UCSD-AML1 (cell line): ENCODE measurements around the gene SORCS2.
A peak's percentile ranks its signal among the peaks of the same experiment; 100 is the strongest.

Experiments
- DNase-seq: peaks from one replicate; lab custom pipeline; 2025; ENCODE audit not compliant: unreplicated experiment; lab: John Stamatoyannopoulos, UW

The SORCS2 gene

DNA sequence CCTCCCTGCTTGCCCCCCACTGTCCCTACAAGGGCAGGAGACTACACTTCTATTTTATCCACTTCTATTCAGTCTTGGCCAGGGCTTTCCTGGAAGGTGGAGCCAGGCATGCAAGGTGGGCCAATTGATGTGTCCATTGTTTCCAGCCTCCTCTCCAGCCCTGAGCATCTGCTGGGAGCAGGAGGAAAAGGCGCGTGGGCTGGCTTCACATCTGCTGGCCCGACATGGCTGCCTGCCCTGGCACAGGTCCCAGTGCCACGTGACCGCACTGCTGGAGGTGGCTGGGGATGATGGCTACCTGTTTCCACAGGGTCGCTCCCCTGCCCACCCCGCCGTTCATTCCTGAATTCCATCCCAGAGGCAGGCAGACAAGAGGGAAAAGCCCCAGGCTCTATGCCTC, 499.6 kb downstream of the SORCS2 start:
- DNase-seq = no peak

GRCh38 chr4:7692451-7693236, 500.3 kb downstream of the SORCS2 start:
- DNase-seq = no peak

DNA sequence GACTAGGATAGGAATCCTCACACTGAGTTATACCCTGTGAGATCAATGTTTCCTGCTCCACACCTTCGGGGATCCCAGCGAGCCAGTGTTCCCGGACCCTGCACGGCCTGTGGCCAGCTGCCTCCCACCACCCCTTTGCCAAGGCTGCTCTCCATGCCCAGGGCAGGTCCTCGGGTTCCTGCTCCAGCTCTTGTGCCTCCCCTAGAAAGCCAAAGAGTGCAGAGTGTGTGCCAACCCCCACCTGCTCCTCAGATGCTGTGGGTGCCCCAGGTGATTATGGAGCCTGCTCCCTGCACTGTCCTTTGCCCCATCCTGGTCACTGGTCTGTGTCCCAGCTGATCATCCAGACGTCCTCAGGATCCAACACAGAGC, 500.9 kb downstream of the SORCS2 start:
- DNase-seq = no peak

- DNase-seq = no peak
Measured at GRCh38 chr4:7693711-7694110, 501.4 kb downstream of the SORCS2 start.

GRCh38 chr4:7694324-7694723, 502.0 kb downstream of the SORCS2 start:
- no peak for DNase-seq

DNA sequence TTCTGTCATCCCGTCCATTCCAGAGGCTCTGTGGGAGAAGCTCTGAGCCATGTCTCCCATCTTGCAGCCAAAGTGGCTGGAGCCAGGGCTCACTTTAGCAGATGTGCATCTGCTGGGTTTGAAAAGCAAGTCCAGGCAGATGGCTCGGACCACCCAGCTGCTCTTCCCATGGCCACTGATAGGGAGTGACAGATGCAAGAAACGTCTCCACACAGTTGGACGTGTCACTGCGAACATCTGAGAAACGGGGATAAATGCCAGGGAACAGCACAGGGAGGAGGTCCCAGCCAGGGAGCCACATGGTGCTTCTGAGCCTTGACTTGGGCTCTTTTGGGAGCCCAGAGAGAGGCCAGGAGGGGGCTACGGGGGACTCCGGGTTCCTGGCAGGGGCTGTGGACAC, 505.0 kb downstream of the SORCS2 start:
- no peak for DNase-seq

DNA sequence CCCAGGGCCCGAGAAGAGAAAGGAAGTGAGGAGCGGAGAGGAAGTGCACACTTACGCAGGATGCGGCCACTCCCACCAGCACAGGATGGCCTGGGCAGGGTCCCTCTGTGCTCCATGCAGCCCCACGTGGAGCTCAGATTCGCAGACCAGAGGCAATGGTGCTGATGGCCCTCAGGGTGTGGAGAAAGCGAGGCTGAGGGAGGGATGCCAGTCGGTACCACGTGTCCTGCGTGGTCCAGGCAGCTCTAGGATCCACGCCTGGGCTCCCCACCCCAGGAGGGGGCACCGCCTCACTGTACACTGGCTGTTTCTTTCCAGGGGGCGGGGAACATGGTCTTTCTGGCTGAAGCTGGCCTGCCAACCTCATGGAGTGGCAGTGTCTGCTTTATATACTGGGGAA, 505.5 kb downstream of the SORCS2 start:
- no peak for DNase-seq

DNA sequence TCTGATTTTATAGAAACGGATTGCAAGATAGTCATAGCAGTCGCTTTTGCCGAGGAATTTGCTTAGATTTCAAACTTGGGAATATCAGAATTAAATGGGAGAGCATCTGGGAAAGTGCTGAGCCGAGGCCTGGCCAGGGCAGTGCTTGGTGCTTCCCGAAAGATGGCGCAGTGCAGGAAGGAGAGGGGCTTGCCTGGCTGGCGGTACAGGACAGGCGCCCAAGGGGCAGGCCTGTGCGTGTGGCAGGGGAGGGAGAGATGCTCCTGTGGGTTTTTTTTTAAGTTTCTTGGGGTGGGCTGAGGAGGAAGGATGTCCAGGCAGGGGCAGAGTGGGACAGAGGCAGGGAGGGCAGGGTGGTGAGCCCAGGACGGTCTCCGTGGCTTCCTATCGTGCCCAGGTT, 506.2 kb downstream of the SORCS2 start:
- DNase-seq = no peak

DNA sequence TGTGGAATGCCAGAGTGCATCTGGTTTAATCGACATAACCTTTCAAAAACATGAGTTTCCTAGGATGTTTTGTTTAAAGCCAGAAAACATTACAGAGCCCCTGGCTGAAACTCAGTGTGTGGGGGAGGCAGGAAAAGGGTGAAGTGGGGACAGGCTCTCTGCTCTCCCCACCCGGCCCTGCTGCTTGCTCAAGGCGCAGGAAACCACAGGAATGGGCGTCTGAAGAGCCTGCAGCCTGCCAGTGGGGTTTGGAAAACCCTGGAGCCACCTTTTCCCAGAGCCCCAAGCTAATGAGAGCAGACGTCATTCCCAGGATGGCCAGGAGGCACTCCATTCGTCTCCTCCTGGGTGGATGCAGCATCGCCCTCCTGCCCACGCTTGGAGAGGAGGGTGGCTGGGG, 506.7 kb downstream of the SORCS2 start:
- peak; percentile 44 for DNase-seq

DNA sequence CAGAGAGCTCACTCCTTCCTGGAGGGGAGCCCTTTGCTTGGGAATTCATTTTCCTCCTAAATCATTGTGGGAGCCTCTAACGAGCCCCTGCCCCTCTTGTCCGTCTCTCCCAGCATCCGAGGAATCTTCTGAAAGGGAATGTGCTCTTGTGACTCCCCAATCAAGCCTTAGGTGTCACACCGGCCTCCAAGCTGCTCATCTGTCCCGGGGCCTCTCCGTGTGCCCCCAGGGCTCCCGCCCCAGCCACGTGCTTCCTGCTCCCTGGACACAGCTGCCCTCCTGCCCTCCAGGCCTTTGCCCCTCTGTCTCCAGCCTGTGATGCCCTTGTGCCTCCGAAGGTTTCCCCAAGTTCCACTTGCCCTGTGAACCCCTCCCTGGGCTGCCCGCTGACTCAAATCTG, 507.5 kb downstream of the SORCS2 start:
- DNase-seq = no peak

- no peak for DNase-seq
Measured at GRCh38 chr4:7700665-7701064, 508.3 kb downstream of the SORCS2 start.

- DNase-seq = no peak
Measured at GRCh38 chr4:7701866-7702649, 509.7 kb downstream of the SORCS2 start.

GRCh38 chr4:7703688-7704087, 511.4 kb downstream of the SORCS2 start:
- DNase-seq = peak; percentile 54

DNA sequence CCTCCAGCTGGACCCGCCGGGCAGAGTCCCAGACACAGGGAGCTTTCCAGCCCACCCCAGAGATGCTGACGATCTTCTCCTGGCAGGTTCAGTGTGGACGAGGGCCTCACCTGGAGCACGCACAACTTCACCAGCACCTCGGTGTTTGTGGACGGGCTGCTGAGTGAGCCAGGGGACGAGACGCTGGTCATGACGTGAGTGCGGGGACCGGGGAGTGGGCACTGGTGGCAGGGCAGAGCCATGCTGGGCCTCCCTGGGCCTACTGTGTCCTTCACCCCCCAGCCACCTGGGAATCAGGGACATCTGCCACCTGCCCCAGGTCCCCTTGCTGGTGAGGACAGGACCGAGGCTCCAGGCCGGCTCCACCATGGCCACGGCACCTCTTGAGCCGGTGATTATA, 511.8 kb downstream of the SORCS2 start:
- no peak for DNase-seq

- DNase-seq = no peak
Measured at GRCh38 chr4:7704625-7705024, 512.3 kb downstream of the SORCS2 start.

- no peak for DNase-seq
Measured at GRCh38 chr4:7705062-7705461, 512.7 kb downstream of the SORCS2 start.

DNA sequence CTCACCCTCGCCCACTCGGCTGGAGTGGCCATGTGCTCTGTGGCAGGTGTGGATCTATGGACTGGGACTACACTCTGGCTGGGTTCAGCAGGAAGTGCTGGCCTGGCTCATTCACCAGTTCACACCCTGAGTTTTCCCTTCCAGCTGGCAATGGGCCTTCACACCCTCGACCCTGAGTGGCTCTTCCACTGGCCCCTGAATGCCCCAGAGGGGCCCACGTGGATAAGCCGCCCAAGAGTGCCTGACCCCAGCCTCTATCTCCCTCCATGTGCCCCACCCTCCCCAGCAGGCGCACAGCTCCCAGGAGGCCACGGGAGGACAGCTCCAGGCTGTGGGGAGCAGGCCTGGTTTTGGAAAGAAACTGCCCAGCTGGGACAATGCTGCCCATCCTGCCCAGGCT, 513.3 kb downstream of the SORCS2 start:
- DNase-seq = no peak

DNA sequence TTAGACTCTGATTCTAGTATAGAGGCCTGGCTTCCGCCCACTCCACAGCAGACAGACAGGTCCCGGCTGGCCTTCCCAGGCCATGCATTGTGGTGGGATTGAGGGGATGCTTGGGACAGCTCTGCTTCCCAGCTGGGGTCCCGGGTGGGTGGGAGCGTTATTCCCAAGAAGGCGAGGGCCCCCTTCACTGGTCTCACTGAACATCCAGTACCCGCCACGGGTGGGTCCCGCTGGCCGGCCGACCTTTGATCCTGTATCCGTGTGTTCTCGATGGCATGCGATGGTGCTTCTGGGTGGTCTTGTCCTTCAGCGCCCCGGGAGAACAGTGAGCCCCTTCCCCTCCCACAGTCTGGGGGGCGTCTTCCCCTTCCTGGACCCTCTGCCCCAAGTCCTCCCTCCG, 515.9 kb downstream of the SORCS2 start:
- DNase-seq = no peak

- no peak for DNase-seq
Measured at GRCh38 chr4:7708981-7709380, 516.6 kb downstream of the SORCS2 start.

DNA sequence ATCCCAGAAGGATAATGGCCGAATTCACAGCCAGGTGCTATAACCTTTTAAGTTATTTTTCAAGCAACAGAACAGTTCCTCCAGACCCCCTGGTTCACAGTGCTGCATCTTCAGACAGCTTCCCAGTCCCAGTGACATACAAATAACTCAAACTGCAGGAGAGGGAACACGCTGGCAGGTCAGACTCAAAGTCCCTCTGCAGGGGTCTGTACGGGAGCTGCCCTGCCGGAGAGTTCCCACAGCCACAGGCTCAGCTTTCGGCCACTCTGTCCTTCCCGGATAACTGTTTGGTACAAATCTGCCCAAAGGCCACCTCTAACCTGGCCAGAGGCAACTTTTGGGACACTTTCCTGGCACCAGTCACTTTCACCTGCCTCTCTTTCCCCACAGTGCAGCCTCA, 517.1 kb downstream of the SORCS2 start:
- DNase-seq = no peak

GRCh38 chr4:7710126-7710525, 517.8 kb downstream of the SORCS2 start:
- DNase-seq = no peak

GRCh38 chr4:7710576-7711306, 518.4 kb downstream of the SORCS2 start:
- no peak for DNase-seq
